Activated CD8-positive, alpha-beta T cell treated with anti-CD3 and anti-CD28 coated beads for 36 hours (primary cell): ENCODE results near the gene PRKACB. TPM values are rescaled to one million over a fixed set of nuclear protein-coding genes. Genes with fewer than 3 reads are reported as not detected.

Source experiments
- ATAC-seq: fragments of 200-7000 bp; cut with Tn5 transposase; one replicate; pipeline ENCODE4 v1.10.0; 2021; ENCODE audit warnings: mild to moderate bottlenecking, moderate library complexity
- CTCF ChIA-PET: fragments of 350-600 bp; sonication (Branson Sonifier 250); formaldehyde crosslinking; loops from one replicate; lab custom pipeline; 2021; ENCODE audit warnings: antibody characterized with exemption; lab: Charles Lee
- POLR2A ChIA-PET: fragments of 350-600 bp; sonication (Branson Sonifier 250); formaldehyde crosslinking; loops from one replicate; lab custom pipeline; 2021; ENCODE audit warnings: antibody characterized with exemption; lab: Charles Lee
- DNase-seq: peaks from one replicate; pipeline ENCODE4 v3.0.0-alpha.2; 2020
- H3K27ac Mint-ChIP-seq: one replicate; pipeline ENCODE4 v1.8.0; 2021; ENCODE audit warnings: mild to moderate bottlenecking, mixed read lengths
- H3K27me3 Mint-ChIP-seq: one replicate; pipeline ENCODE4 v1.8.0; 2021; ENCODE audit warnings: mixed read lengths
- H3K36me3 Mint-ChIP-seq: one replicate; pipeline ENCODE4 v1.8.0; 2021; ENCODE audit warnings: low read depth, mixed read lengths
- H3K4me1 Mint-ChIP-seq: one replicate; pipeline ENCODE4 v1.8.0; 2021; ENCODE audit warnings: low read depth, mixed read lengths
- H3K4me3 Mint-ChIP-seq: one replicate; pipeline ENCODE4 v1.8.0; 2021; ENCODE audit warnings: mild to moderate bottlenecking, moderate library complexity, mixed read lengths
- H3K9me3 Mint-ChIP-seq: one replicate; pipeline ENCODE4 v1.8.0; 2021; ENCODE audit warnings: mixed read lengths
- CTCF ChIP-seq: fragments of 200-600 bp; IDR thresholded peaks from one replicate; pipeline ENCODE4 v1.8.0; 2022; ENCODE audit warnings: antibody characterized with exemption, mild to moderate bottlenecking
- intact Hi-C: fragments of 100-400 bp; cut with micrococcal nuclease; formaldehyde crosslinking; loops from one replicate; pipeline ENCODE4 v1.10.0; 2022
- total RNA-seq, 2 experiments: library from RNA; stranded (reverse); gene quantifications; one replicate each; pipeline ENCODE4 v1.2.3, GENCODE V29; 2021

PRKACB gene
- total RNA-seq, 2 experiments from 2014 or later, result 39.9 to 44.7 TPM

GRCh38 chr1:84257617-84258016, 113.5 kb downstream of the PRKACB start:
- no peaks in the 10 kb centered on the region for H3K4me1 Mint-ChIP-seq
- ATAC-seq, result no peak
- H3K36me3 Mint-ChIP-seq, result no peaks in the 10 kb centered on the region
- no peaks in the 10 kb centered on the region for H3K9me3 Mint-ChIP-seq
- H3K4me3 Mint-ChIP-seq, result no peak overlapping the region
- DNase-seq, result no peak
- ChIA-PET POLR2A (no interaction called here), CTCF (no interaction called here)
- no peak for TF ChIP-seq CTCF
- no peaks in the 10 kb centered on the region for H3K27me3 Mint-ChIP-seq
- intact Hi-C loops, result no loop called here
- H3K27ac Mint-ChIP-seq, result no peak overlapping the region

- ChIA-PET CTCF (no interaction called here), POLR2A (interaction anchor here (0.8 kb wide), 1 partner anchor 9 kb away, joined by 4 read pairs; no protein-coding TSS in a partner anchor)
- Mint-ChIP-seq H3K36me3 (no peaks in the 10 kb centered on the region), H3K27me3 (no peaks in the 10 kb centered on the region), H3K27ac (no peak overlapping the region), H3K9me3 (no peaks in the 10 kb centered on the region), H3K4me3 (no peak overlapping the region), H3K4me1 (no peaks in the 10 kb centered on the region)
- no peak for DNase-seq
- TF ChIP-seq CTCF, result no peak
- intact Hi-C loops, result no loop called here
- no peak for ATAC-seq
Measured at GRCh38 chr1:84259376-84259775, 115.3 kb downstream of the PRKACB start.

- no peak for TF ChIP-seq CTCF
- Mint-ChIP-seq H3K36me3 (no peaks in the 10 kb centered on the region), H3K27me3 (no peaks in the 10 kb centered on the region), H3K27ac (no peak overlapping the region), H3K4me3 (no peak overlapping the region), H3K9me3 (no peaks in the 10 kb centered on the region), H3K4me1 (no peaks in the 10 kb centered on the region)
- no peak for ATAC-seq
- no peak for DNase-seq
- ChIA-PET POLR2A (interaction anchor here (0.8 kb wide), 1 partner anchor 8 kb away, joined by 4 read pairs; no protein-coding TSS in a partner anchor), CTCF (no interaction called here)
- intact Hi-C loops, result no loop called here
Measured at GRCh38 chr1:84259989-84260388, 115.9 kb downstream of the PRKACB start.

GRCh38 chr1:84260852-84261518, 116.9 kb downstream of the PRKACB start:
- DNase-seq (no peak), ATAC-seq (no peak)
- Mint-ChIP-seq H3K9me3 (no peaks in the 10 kb centered on the region), H3K36me3 (no peaks in the 10 kb centered on the region), H3K4me1 (no peaks in the 10 kb centered on the region), H3K4me3 (no peak overlapping the region), H3K27me3 (no peaks in the 10 kb centered on the region), H3K27ac (no peak overlapping the region)
- intact Hi-C loops, result no loop called here
- CTCF ChIA-PET, result no interaction called here
- POLR2A ChIA-PET, result no interaction called here
- no peak for TF ChIP-seq CTCF

- no peaks in the 10 kb centered on the region for H3K4me1 Mint-ChIP-seq
- no peak for DNase-seq
- no peak for TF ChIP-seq CTCF
- H3K27me3 Mint-ChIP-seq, result no peaks in the 10 kb centered on the region
- no peak overlapping the region for H3K27ac Mint-ChIP-seq
- ChIA-PET POLR2A (interaction anchor here (0.5 kb wide), 1 partner anchor 124 kb away, joined by 3 read pairs; no protein-coding TSS in a partner anchor), CTCF (interaction anchor here (1.0 kb wide), 1 partner anchor 16 kb away, joined by 3 read pairs; no protein-coding TSS in a partner anchor)
- no peak for ATAC-seq
- no peaks in the 10 kb centered on the region for H3K9me3 Mint-ChIP-seq
- H3K36me3 Mint-ChIP-seq, result no peaks in the 10 kb centered on the region
- H3K4me3 Mint-ChIP-seq, result no peak overlapping the region
- intact Hi-C loops, result no loop called here
Measured at GRCh38 chr1:84264961-84265360, 120.9 kb downstream of the PRKACB start.
